NCI-H1048 (cell line): ENCODE data around the gene RPS6KA5.
"Not testable (repeated sequence)": the region's sequence is repeated elsewhere in the genome, so short reads cannot be mapped to it uniquely, and the experiment has no call there.

Experiments
- DNase-seq: peaks from one replicate; lab custom pipeline; 2025; lab: John Stamatoyannopoulos, UW

RPS6KA5 gene

DNA sequence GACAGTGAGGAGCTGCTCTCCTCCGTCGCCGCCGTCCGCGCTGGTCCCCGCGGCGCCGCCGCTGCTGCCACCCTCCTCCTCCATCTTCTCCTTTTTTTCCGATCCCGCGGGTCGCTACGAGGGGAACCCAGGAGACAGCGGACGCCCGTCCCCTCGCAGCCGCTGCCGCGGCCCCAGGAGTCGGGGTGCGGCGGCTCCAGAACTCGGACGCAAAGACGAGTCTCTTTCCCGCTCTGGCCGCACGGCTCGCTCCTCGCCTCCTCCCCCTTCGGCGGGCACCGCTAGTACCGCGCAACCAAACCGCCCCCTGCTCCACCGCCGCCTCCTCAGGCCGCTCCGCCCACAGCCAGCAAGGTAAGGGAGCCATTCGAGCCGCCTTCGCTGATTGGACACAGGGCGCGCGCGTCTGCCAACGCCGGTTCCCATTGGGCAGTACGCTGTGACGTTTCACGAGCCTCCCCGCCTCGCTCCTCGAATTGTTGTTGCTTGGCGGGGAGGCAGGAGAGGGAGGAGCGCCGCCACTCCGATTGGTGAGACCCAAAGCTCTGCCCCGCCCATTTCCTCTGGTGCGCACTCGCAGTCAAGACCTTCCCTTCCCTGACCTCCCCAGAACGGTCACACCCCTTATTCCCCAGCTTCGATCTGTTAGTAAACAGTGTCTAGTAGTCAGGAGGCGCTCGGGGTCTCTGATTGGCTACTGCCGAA is at the start of gene RPS6KA5:
TSS of gene RPS6KA5 (minus strand) at position 291 of the 705 bp plus-strand sequence. CDS start at position 84, 207 bp downstream.
- DNase-seq, result peak; percentile 99

DNA sequence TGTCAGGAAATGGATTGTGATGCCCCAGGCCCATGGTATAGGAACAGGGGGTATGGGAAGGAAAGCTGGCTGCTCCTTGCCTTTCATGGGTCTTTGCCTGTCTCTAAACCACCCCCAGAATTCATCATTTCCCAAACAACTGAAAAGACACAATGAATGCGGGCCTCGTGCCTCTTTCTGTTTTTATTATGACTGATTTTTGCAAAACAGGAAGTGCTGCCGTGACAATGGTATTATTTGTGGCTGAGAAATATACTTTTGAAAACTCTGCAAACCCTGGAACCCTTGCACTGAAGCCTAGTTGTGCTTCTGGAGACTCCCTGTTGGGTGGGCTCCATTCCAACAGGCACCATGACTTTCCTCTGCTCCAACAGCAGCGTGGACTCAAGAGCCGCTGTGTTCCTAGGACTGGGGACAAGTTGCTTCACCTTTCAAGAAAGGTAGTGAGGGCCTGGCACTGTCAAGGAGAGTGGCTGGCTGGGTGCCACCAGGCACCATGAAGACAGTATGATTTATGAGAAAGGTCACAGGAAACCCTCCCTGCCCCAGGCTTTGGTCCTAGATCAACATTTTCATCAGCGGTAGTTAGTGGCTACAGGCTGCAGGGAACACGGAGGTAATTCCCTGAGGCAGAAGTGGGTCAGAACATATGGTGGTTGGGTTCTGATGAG is 48.6 kb upstream of the RPS6KA5 start:
- DNase-seq, result no peak

DNA sequence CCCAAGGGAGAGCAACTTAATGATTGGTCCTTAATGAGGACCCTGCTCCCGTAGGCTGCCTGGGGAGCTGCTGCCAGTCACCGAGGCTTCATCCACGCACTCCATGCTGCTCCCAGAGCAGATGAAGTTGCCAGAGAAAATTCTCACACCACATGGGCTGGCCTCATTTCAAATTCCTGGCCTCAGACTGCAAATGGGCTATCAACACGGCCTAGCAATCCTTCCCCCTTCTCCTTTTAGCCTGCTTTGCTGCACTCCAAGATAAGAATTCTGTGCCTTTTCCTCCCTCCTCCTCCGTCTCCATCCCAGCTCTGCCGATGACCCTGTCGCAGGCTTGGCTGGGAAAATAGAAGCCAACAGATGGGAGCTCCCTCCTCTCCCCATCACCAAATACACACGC is 42.7 kb upstream of the RPS6KA5 start:
- DNase-seq, result no peak

DNA sequence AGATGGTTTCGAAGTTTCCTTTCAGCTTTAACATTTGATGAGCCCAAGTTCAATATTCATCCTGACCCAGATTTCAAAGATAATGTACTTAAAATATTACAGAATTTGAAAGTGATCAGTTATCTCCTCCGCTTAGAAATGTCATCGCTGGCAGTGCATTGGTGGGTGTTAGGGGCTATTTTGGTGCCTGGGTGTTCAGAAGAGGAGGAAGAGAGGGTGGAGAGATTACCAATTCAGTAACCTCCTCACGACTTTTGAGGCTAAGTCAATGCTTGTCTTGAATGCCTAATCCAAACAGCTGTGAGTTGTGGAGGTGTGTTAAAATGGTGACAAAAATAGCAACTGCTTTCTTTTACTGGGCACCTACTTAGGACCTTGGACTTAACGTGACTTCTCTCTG is 39.7 kb upstream of the RPS6KA5 start:
- no peak for DNase-seq

DNA sequence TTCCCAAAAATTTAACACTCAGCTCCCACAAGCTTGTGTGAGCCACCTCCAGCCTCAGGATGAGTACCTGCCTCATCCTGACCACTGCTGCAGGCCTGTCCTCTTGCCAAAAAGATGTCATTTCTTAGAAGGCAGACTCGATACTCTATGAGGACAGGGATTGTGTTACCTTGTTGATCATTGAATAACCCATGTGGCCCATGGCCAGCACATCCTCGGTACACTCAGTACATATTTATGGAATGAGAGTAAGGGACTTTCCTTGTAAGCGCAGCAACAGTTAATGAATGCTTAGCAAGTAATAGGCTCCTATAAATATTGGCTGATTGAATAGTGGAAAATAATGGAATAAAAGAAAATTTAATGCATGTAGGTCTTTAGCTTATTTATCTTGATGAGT is 38.1 kb upstream of the RPS6KA5 start:
- DNase-seq, result no peak

DNA sequence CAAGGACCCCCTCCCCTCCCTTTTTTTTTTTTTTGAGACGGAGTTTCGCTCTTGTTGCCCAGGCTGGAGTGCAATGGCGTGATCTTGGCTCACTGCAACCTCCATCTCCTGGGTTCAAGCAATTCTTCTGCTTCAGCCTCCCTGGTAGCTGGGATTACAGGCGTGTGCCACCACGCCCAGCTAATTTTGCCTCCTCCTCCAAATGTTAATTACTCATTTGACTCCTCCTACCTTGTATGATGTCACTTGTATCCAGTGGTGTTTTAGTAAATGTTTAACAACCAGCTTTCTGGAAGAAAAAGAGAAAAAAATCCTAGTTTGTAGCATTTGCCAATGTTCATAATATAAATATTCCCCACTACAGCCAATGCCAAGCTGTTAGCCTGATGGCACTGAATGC is 37.2 kb upstream of the RPS6KA5 start:
- not testable (repeated sequence) for DNase-seq

DNA sequence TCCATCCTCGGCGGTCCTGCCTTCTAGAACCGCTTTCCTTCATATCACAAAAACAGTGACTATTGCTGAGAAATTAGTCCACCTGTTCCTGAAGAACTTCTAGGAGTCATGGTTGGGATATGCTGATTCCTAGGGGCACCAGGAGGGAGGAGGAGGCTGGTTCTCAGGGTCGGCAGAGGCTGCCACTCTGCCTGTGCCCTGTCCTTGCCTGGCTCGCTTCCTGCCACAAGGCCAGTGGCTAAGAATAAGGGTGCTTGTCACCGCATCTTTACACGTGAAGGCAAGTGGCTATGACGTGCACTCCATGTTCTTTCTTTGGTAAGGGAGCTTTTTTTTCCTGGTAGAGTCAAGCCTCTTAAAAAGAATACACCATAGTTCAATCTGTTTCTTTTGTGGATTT is 34.7 kb upstream of the RPS6KA5 start:
- DNase-seq, result no peak

DNA sequence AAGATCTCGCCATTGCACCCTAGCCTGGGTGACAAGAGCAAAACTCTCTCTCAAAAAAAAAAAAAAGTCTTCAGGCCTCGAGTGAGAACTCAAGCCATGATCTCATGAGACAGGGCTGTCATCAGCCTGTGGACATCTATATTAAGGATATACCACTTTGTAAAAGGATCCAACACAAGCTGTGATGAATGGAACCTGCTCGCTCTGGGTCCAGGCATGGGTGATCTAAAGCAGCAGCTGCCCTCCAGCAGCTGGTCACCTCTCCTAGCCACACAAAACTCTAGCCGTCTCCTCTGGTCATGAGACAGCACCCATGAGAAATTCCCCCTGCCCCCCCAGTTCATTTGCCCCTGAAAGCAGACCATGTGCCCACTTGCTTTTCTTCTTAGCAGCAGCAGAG is 34.3 kb upstream of the RPS6KA5 start:
- DNase-seq, result no peak

DNA sequence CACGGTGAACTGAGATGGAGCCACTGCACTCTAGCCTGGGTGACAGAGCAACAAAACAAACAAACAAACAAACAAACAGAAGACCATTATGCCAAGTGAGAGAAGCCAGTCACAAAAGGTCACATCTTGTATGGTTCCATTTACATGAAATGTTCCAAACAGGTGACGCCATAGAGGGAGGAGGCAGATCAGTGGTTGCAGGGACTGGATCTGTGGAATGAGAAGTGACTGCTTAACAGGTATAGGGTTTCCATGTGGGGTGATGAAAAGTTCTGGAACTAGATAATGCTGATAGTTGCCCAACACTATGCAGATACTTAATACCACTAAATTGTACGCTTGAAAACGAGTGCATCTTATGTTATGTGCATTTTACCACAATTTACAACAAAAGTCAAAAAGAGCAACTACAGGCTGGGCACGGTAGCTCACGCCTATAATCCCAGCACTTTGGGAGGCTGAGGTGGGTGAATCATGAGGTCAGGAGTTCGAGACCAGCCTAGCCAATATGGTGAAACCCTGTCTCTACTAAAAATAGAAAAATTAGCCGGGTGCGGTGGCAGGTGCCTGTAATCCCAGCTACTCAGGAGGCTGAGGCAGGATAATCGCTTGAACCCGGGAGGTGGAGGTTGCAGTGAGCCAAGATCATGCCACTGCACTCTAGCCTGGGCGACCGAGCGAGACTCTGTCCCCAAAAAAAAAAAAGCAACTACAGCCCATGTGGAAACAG is 33.5 kb upstream of the RPS6KA5 start:
- DNase-seq, result not testable (repeated sequence)

DNA sequence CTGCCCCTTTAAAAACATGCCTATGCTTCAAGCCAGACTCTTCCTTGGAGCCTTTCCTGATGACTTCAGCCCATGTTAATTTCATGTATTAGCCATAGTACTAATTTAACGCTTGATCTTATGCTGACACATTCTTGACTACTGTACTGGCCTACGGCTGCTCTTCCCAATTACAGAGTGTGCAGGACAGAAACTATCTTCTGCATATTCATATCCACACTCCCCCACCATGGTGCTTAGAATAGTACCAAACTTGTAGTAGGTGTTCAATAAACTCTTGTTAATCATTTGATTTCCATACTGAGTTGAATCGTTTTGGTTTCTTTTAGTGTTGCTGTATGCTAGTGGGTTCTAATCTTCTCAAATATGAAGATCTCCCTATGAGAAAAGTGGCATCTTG is 31.6 kb upstream of the RPS6KA5 start:
- DNase-seq, result no peak

DNA sequence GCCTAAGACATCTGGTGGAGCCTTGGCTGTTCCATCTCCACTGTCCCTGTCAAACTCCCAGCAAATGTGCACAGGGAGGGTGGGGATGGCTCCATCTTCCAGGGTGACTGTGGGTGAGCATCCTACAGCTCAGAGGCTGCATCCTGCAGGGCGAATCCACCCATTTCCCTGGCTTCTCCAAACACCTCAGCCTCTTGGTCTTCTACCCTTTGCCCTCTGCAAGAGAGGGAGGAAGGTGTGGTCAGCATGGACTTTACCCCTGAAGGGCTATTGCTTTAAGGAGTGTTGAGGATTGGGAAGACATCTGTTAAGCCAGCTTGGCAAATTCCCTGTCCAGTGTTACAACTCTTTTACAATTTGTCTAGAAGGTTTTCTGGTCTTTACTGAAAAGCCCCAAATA is 30.3 kb upstream of the RPS6KA5 start:
- DNase-seq, result no peak

DNA sequence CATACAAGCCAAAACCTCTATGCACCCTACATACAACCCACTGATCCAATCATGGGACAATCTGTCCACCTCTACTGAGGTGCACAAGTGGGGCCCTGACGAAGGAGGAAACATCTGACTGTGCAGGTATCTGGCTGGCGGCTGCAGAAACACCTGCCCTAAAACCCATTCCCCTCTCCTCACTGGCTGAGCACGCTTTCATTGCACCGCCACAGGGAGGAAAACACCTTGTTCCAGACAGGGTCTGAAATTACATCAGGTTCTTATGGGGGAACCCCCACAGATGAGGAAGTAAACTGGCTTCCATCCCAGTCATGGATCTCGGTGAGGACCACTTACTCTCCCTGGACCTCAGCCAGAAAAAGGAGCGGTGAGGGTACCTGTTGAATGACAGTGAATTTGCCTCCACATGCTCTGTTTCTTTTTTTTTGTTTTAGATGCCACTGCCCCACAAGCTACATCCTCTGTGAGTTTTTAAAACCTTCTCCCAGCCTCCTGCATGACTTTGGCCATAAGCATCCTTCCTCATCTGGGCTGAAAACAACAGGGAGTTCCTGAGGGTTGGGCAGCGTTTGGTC is 29.6 kb upstream of the RPS6KA5 start:
- no peak for DNase-seq

DNA sequence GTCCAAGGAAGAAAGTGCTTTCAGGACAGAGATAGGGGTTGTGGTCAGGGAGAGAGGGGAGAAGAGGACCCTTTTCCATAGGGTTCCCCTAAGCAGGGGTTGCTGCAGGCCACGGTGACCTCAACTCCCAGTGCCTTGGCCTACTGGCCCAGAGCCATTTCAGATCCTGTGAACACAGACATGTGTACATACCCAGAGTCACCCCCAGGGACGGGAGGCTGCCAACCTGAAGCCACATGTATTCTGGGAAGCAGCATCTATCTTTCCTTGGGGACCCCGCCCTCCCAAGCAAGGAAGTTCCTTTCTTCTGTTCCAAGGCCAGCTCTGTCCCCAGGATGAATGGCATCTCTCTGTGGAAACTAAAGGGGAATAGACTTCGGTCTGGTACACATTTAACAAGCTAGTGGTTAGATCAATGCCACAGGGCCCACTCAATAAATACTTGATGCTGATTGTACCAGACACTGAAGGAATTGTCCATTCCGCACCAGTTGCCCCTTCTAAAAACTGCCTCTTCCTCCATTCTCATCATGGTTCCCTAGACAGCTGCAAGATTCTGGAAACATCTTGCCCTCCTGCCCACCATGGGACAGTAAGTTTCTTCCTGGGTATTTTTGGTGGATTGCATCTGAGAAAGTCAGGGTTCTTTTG is 28.3 kb upstream of the RPS6KA5 start:
- DNase-seq, result no peak

DNA sequence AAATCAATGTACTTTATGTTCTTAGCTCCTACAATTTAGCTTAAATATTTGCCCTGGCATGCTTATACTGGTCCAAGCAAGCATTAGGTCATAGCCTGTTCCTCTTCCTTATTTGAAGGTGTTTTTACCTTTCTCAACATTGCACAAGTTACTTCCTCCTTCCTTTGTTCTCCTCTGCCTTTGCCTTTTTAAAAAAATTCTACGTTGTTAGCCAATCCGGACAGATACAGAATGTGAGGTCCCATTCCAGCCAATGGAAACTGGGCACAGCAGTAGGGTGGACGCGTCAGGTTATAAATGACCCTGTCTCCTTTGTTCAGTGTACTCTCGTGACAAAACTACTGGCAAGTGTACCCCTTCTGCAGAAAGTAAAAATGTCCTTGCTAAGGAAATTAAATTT is 27.0 kb upstream of the RPS6KA5 start:
- not testable (repeated sequence) for DNase-seq

DNA sequence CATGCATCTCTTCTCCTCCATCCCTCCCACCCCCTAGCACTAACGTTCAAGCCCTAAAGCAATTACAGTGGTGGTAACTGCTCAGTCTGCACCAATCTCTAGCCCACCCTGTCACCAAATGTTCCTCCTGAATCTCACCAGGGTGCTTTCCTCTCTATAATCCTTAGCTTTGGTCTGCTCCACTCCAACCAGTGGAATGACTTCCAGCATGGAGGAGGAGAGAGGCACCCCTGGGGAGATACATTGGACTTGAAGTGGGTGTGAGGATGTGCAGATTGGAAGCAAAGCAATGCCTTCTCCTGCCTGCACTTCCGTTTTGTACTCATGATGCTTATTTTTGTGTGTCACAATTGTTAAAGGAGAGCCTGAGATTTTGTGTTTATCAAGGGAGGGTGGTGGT is 24.1 kb upstream of the RPS6KA5 start:
- no peak for DNase-seq

DNA sequence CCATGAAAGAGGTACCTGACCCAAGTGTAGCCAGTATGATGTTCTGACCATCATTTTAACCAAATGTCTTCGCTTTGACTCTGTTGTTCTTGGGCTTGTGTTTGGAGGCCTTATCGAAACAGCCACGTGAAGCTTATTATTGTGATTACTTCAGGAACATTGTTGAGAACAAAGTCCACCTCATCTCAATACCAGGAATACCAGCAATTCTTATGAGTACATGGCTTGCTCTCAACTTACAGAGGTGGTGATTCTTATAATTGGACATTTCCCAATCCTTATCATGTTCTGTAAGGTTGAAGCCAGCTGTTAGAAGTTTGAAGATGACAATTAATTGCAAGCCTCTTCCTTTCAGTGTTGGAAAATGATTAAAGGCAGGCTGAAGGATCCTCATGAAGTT is 21.8 kb upstream of the RPS6KA5 start:
- no peak for DNase-seq

DNA sequence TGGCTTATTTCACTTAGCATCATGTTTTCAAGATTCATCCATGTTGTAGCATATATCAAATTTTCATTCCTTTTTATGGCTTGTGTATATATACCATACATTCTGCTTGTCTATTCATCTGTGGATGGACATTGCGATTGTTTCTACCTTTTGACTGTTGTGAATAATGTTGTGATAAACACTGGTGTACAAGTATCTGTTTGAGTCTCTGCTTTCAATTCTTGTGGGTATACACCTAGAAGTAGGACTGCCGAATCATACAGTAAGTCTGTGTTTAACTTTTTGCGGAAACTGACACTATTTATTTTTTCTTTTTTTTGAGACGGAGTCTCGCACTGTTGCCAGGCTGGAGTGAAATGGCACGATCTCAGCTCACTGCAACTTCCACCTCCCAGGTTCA is 19.6 kb upstream of the RPS6KA5 start:
- DNase-seq, result no peak

DNA sequence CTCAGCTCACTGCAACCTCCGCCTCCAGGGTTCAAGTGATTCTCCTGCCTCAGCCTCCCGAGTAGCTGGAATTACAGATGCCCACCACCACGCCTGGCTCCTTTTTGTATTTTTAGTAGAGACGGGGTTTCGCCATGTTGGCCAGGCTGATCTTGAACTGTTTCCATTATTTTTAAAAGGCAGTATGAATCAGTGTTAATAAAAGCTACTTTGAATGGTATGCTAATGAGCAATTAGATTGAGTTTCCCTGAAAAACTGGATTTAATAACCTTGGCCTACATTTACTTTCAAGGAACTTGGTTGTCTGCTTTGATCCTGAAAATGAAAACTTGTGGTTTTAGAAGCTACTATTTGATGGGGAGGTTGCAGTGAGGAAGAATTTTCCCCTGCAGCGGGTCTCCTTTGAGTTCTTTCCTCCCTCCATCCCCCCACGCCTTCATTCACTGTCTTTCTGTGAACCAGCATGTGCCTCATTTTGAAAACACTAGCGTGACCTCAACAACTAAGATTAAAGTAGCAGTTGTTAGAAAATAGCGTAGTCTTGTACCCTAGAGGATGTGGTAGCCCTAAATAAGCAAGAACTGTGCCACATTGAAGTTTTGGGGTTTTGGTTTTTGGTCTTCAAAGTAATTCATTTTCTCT is 17.8 kb upstream of the RPS6KA5 start:
- DNase-seq, result no peak

DNA sequence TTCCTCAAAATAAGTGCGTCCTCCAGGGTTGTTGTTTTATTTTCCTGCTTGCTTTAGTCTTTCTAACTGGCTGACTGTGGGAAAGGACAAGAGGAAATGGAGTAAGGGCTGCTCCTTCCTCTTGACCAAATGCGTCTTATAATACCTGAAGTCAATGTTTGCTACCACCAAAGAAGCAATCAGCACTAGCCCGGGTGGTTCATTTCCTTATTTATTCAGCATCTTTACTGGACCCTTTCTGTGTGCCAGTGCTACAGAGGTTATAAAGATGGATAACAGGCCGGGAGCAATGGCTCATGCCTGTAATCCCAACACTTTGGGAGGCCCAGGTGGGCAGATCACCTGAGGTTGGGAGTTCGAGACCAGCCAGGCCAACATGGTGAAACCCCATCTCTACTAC is 15.1 kb upstream of the RPS6KA5 start:
- no peak for DNase-seq

DNA sequence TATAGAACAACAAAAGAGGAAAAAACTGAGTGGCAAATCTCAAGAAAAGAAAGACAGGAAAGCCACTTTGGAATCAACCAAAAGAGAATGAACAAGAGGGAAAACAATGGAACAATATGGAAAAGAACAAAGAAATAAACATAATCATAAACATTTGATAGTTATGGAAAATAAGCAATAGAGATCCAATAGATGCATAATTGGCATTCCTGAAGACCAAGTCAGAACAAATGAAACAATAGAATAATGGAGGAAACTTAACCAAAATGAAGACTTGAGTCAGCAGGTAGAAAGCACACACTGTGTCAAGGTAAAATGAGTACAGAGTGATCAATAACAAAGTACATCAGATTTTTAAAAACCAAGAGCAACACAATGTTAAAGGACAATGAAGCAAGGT is 10.1 kb upstream of the RPS6KA5 start:
- DNase-seq, result no peak

DNA sequence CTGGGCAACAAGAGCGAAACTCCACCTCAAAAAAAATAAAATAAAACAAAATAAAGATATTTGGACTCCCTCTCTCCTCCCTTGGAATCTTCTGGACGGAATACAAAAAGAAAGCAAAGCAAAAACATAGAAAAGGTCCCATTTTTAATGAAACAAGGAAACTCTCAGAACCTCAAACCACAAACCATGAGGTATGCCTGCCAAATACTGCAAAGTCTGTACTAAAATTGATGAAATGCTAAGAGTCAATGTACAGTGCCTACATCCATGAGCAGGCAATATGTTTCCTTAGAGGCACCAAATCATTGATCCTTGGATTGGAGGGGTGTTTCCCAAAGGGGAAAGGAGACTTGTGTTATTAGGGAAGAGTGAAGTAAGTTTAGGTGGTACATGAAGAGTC is 8.2 kb upstream of the RPS6KA5 start:
- no peak for DNase-seq

DNA sequence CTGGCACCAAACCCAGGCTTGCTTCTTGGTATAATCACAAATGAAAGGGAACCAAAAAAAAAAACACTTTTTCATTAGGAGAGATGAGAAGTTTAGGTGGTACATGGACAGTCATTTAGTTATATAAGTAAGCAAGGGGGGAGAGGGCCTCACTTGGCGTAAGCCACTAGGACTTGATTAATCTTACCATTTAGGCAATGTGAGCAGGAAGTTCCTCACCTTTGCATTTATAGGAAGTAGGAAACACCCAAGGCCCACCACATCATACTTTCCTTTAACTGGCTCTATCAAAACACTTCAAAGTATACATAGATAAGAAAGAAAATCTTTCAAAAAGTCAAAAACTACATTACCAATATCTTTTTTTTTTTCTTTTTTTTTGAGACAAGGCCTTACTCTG is 6.7 kb upstream of the RPS6KA5 start:
- DNase-seq, result no peak
